HG02571 (cell line): ENCODE results near the gene RTN4RL2.

Source experiments
- ATAC-seq: cut with Tn5 transposase; IDR thresholded peaks from one replicate; pipeline ENCODE4 v1.9.1; 2021; ENCODE audit warnings: mild to moderate bottlenecking, moderate library complexity; ENCODE audit not compliant: unreplicated experiment

RTN4RL2 gene

GRCh38 chr11:57523419-57523818, 63.1 kb downstream of the RTN4RL2 start:
- no peak for ATAC-seq
